Left renal pelvis (tissue), 4 donors: ENCODE measurements around the gene HEMGN. TPM values are rescaled to one million over a fixed set of nuclear protein-coding genes. Genes with fewer than 3 reads are reported as not detected.
"Not testable (repeated sequence)": the region's sequence is repeated elsewhere in the genome, so short reads cannot be mapped to it uniquely, and the experiment has no call there.

Experiments
- DNase-seq, 4 donors: peaks; one replicate each; pipeline ENCODE4 v3.0.0-alpha.2; 2013; ENCODE audit warnings: low read depth in 4 of 4, low spot score in 3 of 4
- polyA plus RNA-seq, 4 donors: library from polyadenylated mRNA; unstranded; fragments of 120-200 nt; gene quantifications; one replicate each; pipeline ENCODE4 v1.2.1, GENCODE V29; 2013; ENCODE audit not compliant: insufficient read length in 4 of 4

The HEMGN gene
- 10 to 100 TPM in 1 of 4 donors, 1 to 10 TPM in 3; 2.3 to 33.1 (median 2.9) TPM for polyA plus RNA-seq

GRCh38 chr9:97938081-97938644, at the start of gene HEMGN:
Gene HEMGN (minus strand): TSS chr9:97938172. CDS start chr9:97938136, 36 bp downstream.
- no peak for DNase-seq

GRCh38 chr9:97987487-97987886, 49.5 kb upstream of the HEMGN start:
- DNase-seq, result no peak

GRCh38 chr9:97985058-97985861, 47.3 kb upstream of the HEMGN start:
- peak in 1 of 4 donors; percentile 20 for DNase-seq

GRCh38 chr9:97984188-97985057, 46.5 kb upstream of the HEMGN start:
- DNase-seq, result peak; percentile 29 to 61 (median 50)

- peak in 2 of 4 donors; percentile 34 to 39 for DNase-seq
Observed at GRCh38 chr9:97983589-97984187, 45.7 kb upstream of the HEMGN start.

- DNase-seq, result peak; percentile 71 to 80 (median 80)
Observed at GRCh38 chr9:97982683-97983588, 45.0 kb upstream of the HEMGN start, which contains the start of gene ANP32B. Gene ANP32B (plus strand): TSS chr9:97983341. CDS start chr9:97983556, 215 bp downstream.

- DNase-seq, result no peak
Observed at GRCh38 chr9:97981846-97982682, 44.1 kb upstream of the HEMGN start.

- DNase-seq, result no peak
Observed at GRCh38 chr9:97980918-97981845, 43.2 kb upstream of the HEMGN start.

- no peak for DNase-seq
Observed at GRCh38 chr9:97980479-97980803, 42.5 kb upstream of the HEMGN start.

- no peak for DNase-seq
Observed at GRCh38 chr9:97979788-97980478, 42.0 kb upstream of the HEMGN start.

- no peak for DNase-seq
Observed at GRCh38 chr9:97978371-97979130, 40.6 kb upstream of the HEMGN start.

GRCh38 chr9:97976633-97977032, 38.7 kb upstream of the HEMGN start:
- DNase-seq, result not testable (repeated sequence)

- no peak for DNase-seq
Observed at GRCh38 chr9:97975376-97975775, 37.4 kb upstream of the HEMGN start.

- DNase-seq, result no peak
Observed at GRCh38 chr9:97972753-97973152, 34.8 kb upstream of the HEMGN start.

- DNase-seq, result no peak
Observed at GRCh38 chr9:97970165-97970564, 32.2 kb upstream of the HEMGN start.

- DNase-seq, result no peak
Observed at GRCh38 chr9:97969014-97969413, 31.0 kb upstream of the HEMGN start.
